A673 (cell line): Measurements from ENCODE around the gene ALPI.

ENCODE experiments used
- CTCF ChIP-seq: fragments of 300-800, 200-600 bp; sonication (generic); conservative IDR thresholded peaks from 2 replicates; pipeline ENCODE4 v1.5.1; 2017; ENCODE audit warnings: low read depth, mild to moderate bottlenecking, antibody characterized with exemption, low read length, moderate library complexity, mixed read lengths
- EZH2 ChIP-seq: fragments of 200-600 bp; sonication (generic); IDR thresholded peaks from 2 replicates; pipeline ENCODE4 v1.6.1; 2017; ENCODE audit warnings: borderline replicate concordance, low read depth, mild to moderate bottlenecking, mixed read lengths, antibody characterized with exemption, low read length; ENCODE audit not compliant: poor library complexity, severe bottlenecking

- TF ChIP-seq CTCF (no peak), EZH2 (no peak)
Observed at GRCh38 chr2:232476791-232477190, 20.8 kb downstream of the ALPI start.
